CD4-positive, alpha-beta T cell treated with Interleukin-15 for 4 hours (primary cell): ENCODE results near the gene NUP210.
"Not testable (repeated sequence)": the region's sequence is repeated elsewhere in the genome, so short reads cannot be mapped to it uniquely, and the experiment has no call there.

Experiments used
- DNase-seq: peaks from one replicate; pipeline ENCODE4 v3.0.0-alpha.2; 2020; ENCODE audit warnings: low spot score

NUP210 gene

GRCh38 chr3:13420045-13420830, at the start of gene NUP210:
NUP210 (minus strand) TSS chr3:13420322; CDS start chr3:13420226, 96 bp downstream.
- DNase-seq = peak; percentile 30

- DNase-seq = no peak
These were observed 46.7 kb upstream of the NUP210 start for GRCh38 chr3:13466781-13467180.

GRCh38 chr3:13465236-13465873, 45.2 kb upstream of the NUP210 start:
- DNase-seq = no peak

GRCh38 chr3:13463618-13464400, 43.7 kb upstream of the NUP210 start:
- DNase-seq = no peak

- no peak for DNase-seq
These were observed 42.7 kb upstream of the NUP210 start for GRCh38 chr3:13462822-13463221.

- DNase-seq = no peak
These were observed 42.1 kb upstream of the NUP210 start for GRCh38 chr3:13462125-13462629.

- peak; percentile 75 for DNase-seq
These were observed 41.3 kb upstream of the NUP210 start for GRCh38 chr3:13461169-13462124.

- no peak for DNase-seq
These were observed 40.2 kb upstream of the NUP210 start for GRCh38 chr3:13460341-13460736.

- DNase-seq = no peak
These were observed 39.7 kb upstream of the NUP210 start for GRCh38 chr3:13459605-13460340.

- no peak for DNase-seq
These were observed 37.5 kb upstream of the NUP210 start for GRCh38 chr3:13457593-13457992.

GRCh38 chr3:13455644-13456043, 35.5 kb upstream of the NUP210 start:
- DNase-seq = no peak

GRCh38 chr3:13452490-13453335, 32.6 kb upstream of the NUP210 start:
- peak; percentile 67 for DNase-seq

GRCh38 chr3:13451301-13451673, 31.2 kb upstream of the NUP210 start:
- DNase-seq = peak; percentile 48

GRCh38 chr3:13442882-13443281, 22.8 kb upstream of the NUP210 start:
- DNase-seq = not testable (repeated sequence)

GRCh38 chr3:13440204-13440817, 20.2 kb upstream of the NUP210 start:
- no peak for DNase-seq

GRCh38 chr3:13436213-13436612, 16.1 kb upstream of the NUP210 start:
- DNase-seq = not testable (repeated sequence)

GRCh38 chr3:13433912-13434311, 13.8 kb upstream of the NUP210 start:
- no peak for DNase-seq

- DNase-seq = no peak
These were observed 12.0 kb upstream of the NUP210 start for GRCh38 chr3:13432093-13432492.

- not testable (repeated sequence) for DNase-seq
These were observed 10.3 kb upstream of the NUP210 start for GRCh38 chr3:13430411-13430875.
